Lung (tissue), 12 donors: Measurements from ENCODE around the gene FOXC1. TPM values are rescaled to one million over a fixed set of nuclear protein-coding genes. Genes with fewer than 3 reads are reported as not detected.

Source experiments
- ATAC-seq: fragments of 200-7000 bp; cut with Tn5 transposase; one replicate; pipeline ENCODE4 v1.9.1; 2020; ENCODE audit warnings: moderate number of reproducible peaks; ENCODE audit not compliant: insufficient read depth, low FRiP score
- DNase-seq, 3 donors: peaks; one replicate each; pipeline ENCODE4 v3.0.0-alpha.2; 2013 to 2017
- H3K27ac ChIP-seq, 2 donors: one replicate each; pipeline ENCODE4 v1.5.1; 2013; ENCODE audit warnings: mild to moderate bottlenecking in 2 of 2, moderate library complexity in 2 of 2, control low read depth in 1 of 2, inconsistent platforms in 1 of 2, low read depth in 1 of 2, low read length in 1 of 2
- H3K27me3 ChIP-seq, 3 donors: one replicate each; pipeline ENCODE4 v1.5.1; 2013; ENCODE audit warnings: low read length in 2 of 3; ENCODE audit not compliant: control insufficient read depth in 3 of 3, insufficient read depth in 3 of 3
- H3K36me3 ChIP-seq, 4 donors: one replicate each; pipeline ENCODE4 v1.5.1; 2013; ENCODE audit warnings: low read length in 4 of 4, mild to moderate bottlenecking in 1 of 4, moderate library complexity in 1 of 4; ENCODE audit not compliant: control insufficient read depth in 4 of 4, insufficient read depth in 4 of 4
- H3K4me1 ChIP-seq, 5 donors: one replicate each; pipeline ENCODE4 v1.5.1; 2013; ENCODE audit warnings: low read length in 5 of 5, mild to moderate bottlenecking in 2 of 5, moderate library complexity in 1 of 5; ENCODE audit not compliant: control insufficient read depth in 5 of 5, insufficient read depth in 5 of 5
- H3K4me3 ChIP-seq: one replicate; pipeline ENCODE4 v1.5.1; 2013; ENCODE audit warnings: mild to moderate bottlenecking, control low read depth, moderate library complexity
- H3K9ac ChIP-seq, 2 donors: one replicate each; pipeline ENCODE4 v1.5.1; 2013; ENCODE audit warnings: low read length in 2 of 2, control low read depth in 1 of 2; ENCODE audit not compliant: insufficient read depth in 1 of 2
- H3K9me3 ChIP-seq, 4 donors: one replicate each; pipeline ENCODE4 v1.5.1; 2013; ENCODE audit warnings: low read length in 3 of 4, mild to moderate bottlenecking in 1 of 4, moderate library complexity in 1 of 4; ENCODE audit not compliant: control insufficient read depth in 4 of 4, insufficient read depth in 3 of 4
- WGBS, 2 donors: extraction: QIAGEN DNeasy Blood & Tissue Kit; methylation state at CpG; one replicate each; pipeline ENCODE4 v1.1.7; 2013; 5-methylcytosine and 5-hydroxymethylcytosine counted together
- polyA plus RNA-seq, 2 donors: library from polyadenylated mRNA; stranded (reverse); fragments of 200-250 nt; gene quantifications; one replicate each; pipeline ENCODE4 v1.2.1, GENCODE V29; 2013
- total RNA-seq, 2 donors: library from RNA; depleted of rRNA in 1 of 2; stranded (reverse); fragments of >200 nt in 1 of 2; gene quantifications; one replicate each; pipeline ENCODE4 v1.2.1, GENCODE V29; 2014 to 2021
- TF ChIP-seq, protein P1 (sequence below): IDR thresholded peaks from 2 replicates; pipeline ENCODE4 v1.5.1; 2012; ENCODE audit warnings: mild to moderate bottlenecking; ENCODE audit errors: control extremely low read depth, extremely low read depth
- donor health status: control.
- donor health status: control.
- donor health status: Bipolar disorder and iron deficiency.
- donor health status: healthy.
- donor health status: DM: yes; HTN: yes; CAD: no.

The FOXC1 gene
- total and polyA plus RNA-seq, 4 donors = 1.4 to 6.2 (median 2.5) TPM

DNA sequence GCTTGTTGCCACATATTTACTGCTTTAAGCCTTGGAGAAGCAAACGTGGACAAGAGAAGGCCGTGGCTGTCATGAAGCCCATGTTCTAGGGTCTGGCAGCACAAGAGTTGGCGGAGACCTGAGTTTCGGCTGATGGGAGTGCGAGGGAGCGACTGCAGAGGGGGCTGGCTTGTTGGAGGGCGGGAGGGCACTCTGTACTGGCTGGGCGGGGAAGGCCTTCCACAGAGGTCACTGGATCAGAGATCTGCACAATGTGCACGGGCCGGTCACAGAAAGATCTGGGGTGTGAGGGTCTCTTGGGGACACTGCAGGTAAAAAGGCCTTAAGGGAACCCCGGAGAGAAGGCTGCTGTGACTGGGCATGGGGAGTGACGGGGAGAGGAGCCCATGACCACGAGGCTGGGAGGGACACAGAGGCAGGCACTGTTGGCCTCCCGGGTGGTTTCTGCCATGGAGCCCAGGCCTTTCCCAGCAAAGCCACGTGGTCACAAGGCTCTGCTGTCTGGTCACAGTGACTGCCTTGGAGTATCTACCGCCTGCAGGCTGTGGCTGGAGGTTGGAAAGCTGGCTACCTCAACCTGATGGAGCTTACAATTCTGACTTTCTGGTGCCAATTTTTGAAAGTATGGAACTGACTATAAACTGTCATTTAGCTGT is 23.8 kb downstream of the FOXC1 start:
- no peak overlapping the region for H3K4me3 ChIP-seq
- ATAC-seq (no peak), DNase-seq (no peak)

DNA sequence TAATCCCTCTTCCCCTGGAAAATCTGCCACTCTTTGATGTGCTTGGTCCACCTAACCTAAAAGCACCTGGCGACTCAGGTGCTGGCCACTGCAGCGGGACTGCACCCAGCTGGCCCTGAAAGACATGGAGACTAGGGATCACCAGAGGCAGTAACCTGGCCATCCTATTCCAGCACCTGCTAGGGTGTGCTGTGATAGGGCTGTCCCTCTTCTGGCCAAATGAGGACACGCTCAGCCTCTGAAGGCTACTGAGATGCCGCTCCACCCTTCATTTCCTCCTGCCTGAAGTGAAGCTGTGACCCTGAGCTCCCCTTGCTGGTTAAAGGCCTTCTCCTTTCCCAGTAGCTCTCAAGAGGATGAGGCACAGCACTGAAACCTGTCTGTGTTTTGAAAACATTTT is 24.4 kb downstream of the FOXC1 start:
- ATAC-seq = no peak
- Histone ChIP-seq H3K4me1 (peaks cover 0 to 11% (median 4%) of the 10 kb centered on the region in 5 donors), H3K27me3 (peaks cover 0 to 19% (median 14%) of the 10 kb centered on the region in 3 donors), H3K4me3 (no peak overlapping the region), H3K9me3 (no peaks in the 10 kb centered on the region), H3K27ac (no peak overlapping the region), H3K36me3 (no peaks in the 10 kb centered on the region), H3K9ac (no peak overlapping the region)
- no peak for DNase-seq
- 83 to 98% methylated on average over 4 of the region's 4 CpGs for WGBS, 2 donors
- TF ChIP-seq, protein P1, sequence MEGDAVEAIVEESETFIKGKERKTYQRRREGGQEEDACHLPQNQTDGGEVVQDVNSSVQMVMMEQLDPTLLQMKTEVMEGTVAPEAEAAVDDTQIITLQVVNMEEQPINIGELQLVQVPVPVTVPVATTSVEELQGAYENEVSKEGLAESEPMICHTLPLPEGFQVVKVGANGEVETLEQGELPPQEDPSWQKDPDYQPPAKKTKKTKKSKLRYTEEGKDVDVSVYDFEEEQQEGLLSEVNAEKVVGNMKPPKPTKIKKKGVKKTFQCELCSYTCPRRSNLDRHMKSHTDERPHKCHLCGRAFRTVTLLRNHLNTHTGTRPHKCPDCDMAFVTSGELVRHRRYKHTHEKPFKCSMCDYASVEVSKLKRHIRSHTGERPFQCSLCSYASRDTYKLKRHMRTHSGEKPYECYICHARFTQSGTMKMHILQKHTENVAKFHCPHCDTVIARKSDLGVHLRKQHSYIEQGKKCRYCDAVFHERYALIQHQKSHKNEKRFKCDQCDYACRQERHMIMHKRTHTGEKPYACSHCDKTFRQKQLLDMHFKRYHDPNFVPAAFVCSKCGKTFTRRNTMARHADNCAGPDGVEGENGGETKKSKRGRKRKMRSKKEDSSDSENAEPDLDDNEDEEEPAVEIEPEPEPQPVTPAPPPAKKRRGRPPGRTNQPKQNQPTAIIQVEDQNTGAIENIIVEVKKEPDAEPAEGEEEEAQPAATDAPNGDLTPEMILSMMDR = no peak

More for the DNA sequence above, 23.8 kb downstream of the FOXC1 start:
- Histone ChIP-seq H3K36me3 (no peaks in the 10 kb centered on the region), H3K4me1 (peaks cover 0 to 11% (median 4%) of the 10 kb centered on the region in 5 donors), H3K9me3 (no peaks in the 10 kb centered on the region), H3K27ac (no peak overlapping the region), H3K9ac (no peak overlapping the region), H3K27me3 (peaks cover 0 to 25% (median 20%) of the 10 kb centered on the region in 3 donors)
- 96% methylated on average over 16 of the region's 16 CpGs for WGBS, 2 donors
- TF ChIP-seq, protein P1 = no peak

DNA sequence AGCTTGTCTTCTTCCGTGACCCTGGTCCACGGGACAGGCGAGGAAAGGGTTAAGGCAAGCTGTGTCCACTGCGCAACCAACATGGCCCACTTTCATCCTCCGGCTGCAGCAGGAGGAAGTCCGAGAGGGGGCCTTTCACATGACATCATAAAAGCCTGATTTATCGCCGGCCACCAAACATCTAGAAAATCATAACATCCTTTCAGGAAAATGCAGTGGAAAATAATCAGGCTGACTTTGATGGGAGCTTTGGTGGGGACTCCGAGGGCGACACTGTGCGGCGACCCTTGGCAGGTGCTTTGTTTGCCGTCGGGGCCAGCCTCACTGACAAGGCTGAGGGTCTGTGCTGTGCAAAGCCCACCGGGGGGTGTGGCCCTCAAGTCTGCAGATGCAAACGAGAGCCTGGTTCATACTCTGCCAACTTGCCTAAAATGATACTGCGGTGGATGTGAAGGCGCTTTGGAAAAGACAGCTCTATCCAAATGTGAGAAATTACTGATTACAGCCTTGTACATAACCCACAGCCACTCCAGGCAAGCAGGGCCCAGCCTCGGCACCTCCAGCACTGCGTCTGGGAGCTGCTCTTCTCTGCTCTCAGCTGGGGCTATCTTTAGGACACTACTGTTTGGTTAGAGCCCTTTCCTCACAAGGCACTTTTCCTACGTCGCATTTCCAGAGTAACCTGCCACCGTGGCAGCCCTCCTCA is 25.7 kb downstream of the FOXC1 start:
- Histone ChIP-seq H3K4me3 (no peak overlapping the region), H3K36me3 (no peaks in the 10 kb centered on the region), H3K27ac (no peak overlapping the region), H3K9me3 (peaks cover 0 to 4% (median 0%) of the 10 kb centered on the region in 4 donors), H3K27me3 (peaks cover 0 to 9% (median 6%) of the 10 kb centered on the region in 3 donors), H3K4me1 (peaks cover 0 to 11% (median 4%) of the 10 kb centered on the region in 5 donors), H3K9ac (no peak overlapping the region)
- no peak for ATAC-seq
- 63 to 66% methylated on average over 23 of the region's 23 CpGs for WGBS, 2 donors
- peak; percentile 41 to 71 (median 57) for DNase-seq
- TF ChIP-seq, protein P1 = no peak
